ENCODE measurements around the gene MORN3. TPM values are rescaled to one million over a fixed set of nuclear protein-coding genes. Genes with fewer than 3 reads are reported as not detected.
"Not testable (repeated sequence)": the region's sequence is repeated elsewhere in the genome, so short reads cannot be mapped to it uniquely, and the experiment has no call there.

Gene MORN3
- total RNA-seq, 1 experiment from 2014 or later: 0.23 TPM

- DNase-seq (ENCODE audit: low spot score): not testable (repeated sequence)
These were observed 23.3 kb upstream of the MORN3 start for GRCh38 chr12:121692744-121693143.

DNA sequence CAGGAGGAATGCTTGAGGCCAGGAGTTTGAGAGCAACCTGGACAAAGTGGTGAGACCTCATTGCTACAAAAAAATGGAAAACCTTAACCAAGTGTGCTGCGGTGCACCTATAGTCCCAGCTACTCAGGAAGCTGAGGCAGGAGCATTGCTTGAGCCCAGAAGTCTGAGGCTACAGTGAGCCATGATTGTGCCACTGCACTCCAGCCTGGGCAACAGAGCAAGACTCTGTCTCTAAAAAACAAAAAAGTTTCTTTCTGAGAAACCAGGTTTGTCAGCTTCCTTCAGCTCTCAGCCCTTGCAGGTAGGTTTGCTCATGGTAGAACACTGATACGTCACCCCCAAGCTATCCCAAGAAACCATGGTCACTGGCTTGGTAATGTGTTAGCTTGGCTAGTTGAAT is 20.0 kb upstream of the MORN3 start:
- DNase-seq (ENCODE audit: low spot score): no peak

GRCh38 chr12:121688966-121689365 is 19.5 kb upstream of the MORN3 start:
- no peak for DNase-seq (ENCODE audit: low spot score)

GRCh38 chr12:121679661-121680197 is 10.3 kb upstream of the MORN3 start:
- not testable (repeated sequence) for DNase-seq (ENCODE audit: low spot score)

GRCh38 chr12:121678716-121679300 is 9.4 kb upstream of the MORN3 start:
- DNase-seq (ENCODE audit: low spot score): no peak

DNA sequence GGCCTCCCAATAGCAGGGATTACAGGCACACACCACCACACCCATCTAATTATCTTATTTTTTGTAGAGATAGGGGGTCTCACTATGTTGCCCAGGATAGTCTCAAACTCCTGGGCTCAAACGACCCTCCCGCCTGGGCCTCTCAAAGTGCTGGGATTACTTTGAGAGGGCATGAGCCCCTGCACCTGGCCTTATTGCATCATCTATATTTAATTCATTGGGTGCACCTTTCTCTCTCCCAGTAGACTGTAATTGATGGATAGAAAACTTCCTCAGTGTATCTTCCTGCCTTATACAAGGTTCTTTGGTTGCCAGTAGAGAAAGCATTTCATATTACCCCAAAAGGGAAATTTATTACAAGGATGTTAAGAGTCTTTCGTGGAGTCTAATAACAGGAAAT is 8.9 kb upstream of the MORN3 start:
- DNase-seq (ENCODE audit: low spot score): no peak

GRCh38 chr12:121676190-121676589 is 6.7 kb upstream of the MORN3 start:
- DNase-seq (ENCODE audit: low spot score): no peak

DNA sequence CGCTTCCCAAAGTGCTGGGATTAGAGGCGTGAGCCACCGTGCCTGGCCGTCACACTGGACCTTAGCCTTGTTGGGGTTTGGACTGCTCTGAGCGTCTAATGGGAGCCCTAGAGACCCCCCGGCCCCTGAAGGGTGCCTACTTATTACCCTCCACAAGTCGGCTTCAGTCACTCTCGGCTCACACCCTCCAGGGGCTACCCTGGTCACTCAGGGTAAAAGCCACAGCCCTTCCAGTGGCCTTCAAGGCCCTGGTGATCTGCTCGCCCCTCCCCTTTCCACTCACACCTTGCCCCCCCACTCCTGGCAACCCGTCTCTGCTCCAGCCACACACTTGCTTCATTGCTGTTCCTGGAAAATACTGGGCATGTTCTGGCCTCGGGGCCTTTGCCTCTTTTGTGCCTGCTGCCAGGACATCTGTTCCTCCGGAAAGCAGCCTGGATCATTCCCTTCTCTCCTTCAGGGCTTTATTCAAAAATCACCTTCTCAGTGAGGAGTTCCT is 3.6 kb upstream of the MORN3 start:
- no peak for DNase-seq (ENCODE audit: low spot score)

DNA sequence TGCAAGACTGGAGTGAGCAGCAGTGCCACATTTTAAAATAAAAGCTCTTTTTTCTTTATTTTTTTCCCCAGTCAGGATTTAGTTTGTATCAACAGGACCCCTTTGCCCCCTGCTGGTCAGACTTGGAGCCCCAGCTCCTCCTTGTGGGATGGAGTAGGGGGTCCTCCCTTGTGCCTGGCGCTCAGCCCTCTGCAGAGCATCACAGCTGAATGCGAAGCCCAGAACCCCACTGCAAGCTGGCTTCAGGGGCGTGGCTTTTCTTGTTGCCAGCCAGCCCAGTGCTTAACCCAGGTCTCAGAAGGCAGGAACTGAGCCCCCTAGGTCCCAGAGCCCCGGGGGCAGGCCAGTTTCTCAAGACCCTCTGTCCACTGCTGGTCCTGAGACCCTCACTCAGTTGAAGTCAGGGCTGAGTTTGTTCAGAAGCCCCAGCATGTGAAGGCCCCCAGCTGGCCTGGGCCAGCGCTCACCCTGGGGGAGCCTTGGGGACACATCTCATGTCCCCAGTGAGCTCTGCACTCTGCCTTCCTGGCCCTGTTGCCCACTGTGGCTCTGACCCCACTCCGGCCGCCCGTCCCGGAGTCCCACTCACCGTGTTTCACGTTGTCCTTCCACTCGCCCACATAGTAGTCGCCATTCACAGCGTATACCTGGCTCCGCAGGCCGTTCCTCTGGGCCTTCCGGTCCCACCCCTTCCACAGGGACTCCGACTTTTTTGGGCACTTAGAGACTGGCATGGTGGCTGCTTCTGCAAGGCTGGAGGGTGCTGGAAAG is 519 bp downstream of the MORN3 start:
- no peak for DNase-seq (ENCODE audit: low spot score)

- not testable (repeated sequence) for DNase-seq (ENCODE audit: low spot score)
These were observed 2.6 kb downstream of the MORN3 start for GRCh38 chr12:121666829-121667228.

DNA sequence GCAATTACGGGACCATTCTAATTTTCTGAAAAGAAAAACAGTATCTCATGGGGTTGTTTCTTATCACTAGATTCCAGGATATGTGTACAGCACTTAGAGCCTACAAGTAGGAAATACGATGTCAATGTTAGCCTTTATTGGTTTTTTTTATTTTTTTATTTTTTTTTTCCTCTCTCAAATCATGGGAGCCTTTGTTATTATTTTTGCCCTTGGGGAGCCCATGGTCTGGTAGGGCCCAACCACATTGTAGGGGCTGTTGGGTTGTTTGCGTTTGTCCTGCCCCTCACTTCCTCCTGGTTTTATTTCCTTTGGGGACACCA is 5.9 kb downstream of the MORN3 start:
- DNase-seq (ENCODE audit: low spot score): no peak

GRCh38 chr12:121661353-121662105 is 7.9 kb downstream of the MORN3 start:
- not testable (repeated sequence) for DNase-seq (ENCODE audit: low spot score)

DNA sequence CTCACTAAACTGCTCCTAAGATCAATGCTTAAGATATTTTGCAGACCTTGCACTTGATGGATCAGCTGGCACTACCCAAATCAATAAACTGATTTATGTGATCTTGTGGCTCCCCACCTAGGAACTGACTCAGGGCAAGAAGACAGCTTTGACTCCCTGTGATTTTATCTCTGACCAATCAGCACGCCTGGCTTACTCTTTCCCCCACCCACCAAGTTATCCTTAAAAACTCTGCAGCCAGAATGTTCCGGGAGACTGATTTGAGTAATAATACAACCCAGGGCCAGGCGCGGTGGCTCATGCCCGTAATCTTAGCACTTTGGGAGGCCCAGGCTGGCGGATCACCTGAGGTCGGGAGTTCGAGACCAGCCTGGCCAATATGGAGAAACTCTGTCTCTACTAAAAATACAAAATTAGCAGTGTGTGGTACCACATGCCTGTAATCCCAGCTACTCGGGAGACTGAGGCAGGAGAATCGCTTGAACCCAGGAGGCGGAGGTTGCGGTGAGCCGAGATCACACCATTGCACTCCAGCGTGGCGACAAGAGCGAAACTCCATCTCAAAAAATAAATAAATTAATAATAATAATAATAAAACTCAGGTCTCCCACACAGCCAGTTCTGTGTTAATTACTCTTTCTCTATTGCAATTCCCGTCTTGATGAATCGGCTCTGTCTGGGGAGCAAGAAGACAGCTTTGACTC is 12.0 kb downstream of the MORN3 start:
- no peak for DNase-seq (ENCODE audit: low spot score)

DNA sequence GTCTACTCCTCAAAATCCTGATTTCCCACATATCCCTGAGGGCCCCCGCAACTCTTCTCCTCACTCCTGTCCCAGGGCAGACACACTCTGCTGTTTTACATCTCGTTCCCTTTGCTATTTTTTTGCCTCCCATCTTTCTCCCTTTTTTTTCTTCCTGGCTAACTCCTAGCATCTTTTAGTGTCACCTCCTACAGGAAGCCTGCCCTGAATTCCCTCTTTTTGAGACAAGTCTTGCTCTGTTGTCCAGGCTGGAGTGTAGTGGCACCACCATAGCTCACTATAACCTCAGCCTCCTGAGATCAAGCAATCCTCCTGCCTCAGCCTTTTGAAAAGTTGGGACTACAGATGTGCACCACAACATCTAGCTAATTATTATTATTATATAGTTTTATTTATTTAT is 13.3 kb downstream of the MORN3 start:
- DNase-seq (ENCODE audit: low spot score): no peak

DNA sequence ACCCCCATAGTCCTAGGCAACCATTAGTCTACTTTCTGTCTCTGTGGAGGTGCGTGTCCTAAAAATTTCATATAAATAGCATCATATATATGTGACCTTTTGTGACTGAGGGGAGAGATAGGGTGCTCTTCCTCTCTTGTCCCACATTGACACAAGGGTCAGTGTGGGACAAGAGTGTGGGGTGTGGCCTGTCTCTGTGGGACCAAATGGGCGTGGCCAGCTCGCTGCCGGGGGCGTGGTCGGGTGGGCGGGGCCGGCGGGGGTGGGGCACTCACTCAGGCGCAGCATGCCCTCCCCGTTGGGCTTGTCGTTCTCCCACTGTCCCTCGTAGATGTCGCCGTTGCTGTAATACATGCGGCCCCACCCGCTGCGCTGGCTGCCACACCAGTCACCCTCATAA is 15.5 kb downstream of the MORN3 start:
- no peak for DNase-seq (ENCODE audit: low spot score)

DNA sequence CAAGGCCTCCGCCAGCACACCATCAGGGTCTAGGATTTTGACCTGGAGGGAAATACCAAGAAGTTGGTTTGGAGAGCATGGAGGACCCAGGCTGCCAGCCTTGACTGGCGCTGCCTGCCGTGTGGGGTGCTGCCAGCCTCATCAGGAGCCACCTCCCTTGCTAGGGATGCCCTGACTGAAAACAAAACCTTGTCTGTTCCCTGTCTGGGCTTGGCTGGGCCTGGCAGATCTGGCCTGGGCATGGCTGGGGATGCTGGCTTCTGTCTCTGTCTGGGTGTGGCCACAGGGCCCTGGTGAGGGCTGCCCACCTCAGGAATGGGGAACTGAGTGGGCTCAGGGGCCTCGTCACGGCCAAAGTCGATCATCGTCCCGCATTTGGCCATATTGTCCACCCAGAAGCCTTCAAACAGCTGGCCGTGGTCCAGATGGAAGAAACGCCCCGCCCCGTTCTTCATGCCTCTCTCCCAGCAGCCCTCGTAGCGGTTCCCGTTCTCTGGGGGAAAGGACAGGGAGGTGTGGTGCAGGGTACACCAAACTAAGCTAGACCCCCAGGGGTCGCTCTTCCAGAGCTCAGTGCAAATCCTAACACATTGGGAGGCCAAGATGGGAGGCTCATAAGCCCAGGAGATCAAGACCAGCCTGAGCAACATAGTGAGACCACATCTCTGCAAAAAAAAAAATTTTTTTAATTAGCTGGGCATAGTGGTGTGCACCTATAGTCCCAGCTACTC is 16.5 kb downstream of the MORN3 start:
- no peak for DNase-seq (ENCODE audit: low spot score)

GRCh38 chr12:121651320-121651719 is 18.1 kb downstream of the MORN3 start:
- DNase-seq (ENCODE audit: low spot score): no peak

DNA sequence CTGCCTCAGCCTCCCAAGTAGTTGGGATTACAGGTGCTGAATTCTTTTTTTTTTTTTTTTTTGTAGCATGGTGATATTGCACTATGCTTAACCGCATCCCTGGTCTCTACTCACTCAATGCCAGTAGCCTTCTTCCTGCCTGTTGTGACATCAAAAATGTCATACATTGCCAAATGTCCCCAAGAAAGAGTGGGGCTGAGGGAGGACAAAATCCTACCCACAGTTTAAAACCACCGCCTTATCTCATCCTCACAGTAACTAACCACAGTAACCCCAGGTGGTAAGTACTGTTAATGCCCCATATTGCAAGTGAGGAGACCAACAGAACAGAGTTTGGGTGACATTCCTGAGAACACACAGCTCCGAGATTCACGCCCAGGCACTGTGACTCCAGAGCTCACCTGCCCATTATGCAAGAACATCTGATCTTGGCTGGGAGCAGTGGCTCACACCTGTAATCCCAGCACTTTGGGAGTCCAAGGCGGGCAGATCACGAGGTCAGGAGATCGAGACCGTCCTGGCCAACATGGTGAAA is 19.6 kb downstream of the MORN3 start:
- no peak for DNase-seq (ENCODE audit: low spot score)

DNA sequence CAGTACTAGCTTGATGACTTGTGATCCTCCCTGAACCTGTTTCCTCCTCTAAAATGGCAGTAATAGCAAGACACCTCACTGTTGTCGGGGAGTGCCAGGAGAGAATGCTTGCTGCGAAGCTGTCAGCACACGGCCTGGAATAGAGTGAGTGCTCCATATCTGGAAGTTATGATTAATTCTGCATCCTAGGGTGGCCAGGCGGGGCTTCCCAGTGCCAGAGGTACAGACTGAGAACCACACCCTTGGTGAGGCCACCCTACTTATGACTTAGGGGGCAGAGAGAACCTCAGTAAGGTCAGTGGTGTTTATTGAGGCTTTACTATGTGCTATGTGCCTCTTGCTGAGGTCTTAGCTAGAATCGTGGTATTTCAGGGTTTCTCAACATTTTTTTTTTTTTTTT is 20.1 kb downstream of the MORN3 start:
- no peak for DNase-seq (ENCODE audit: low spot score)

GRCh38 chr12:121648458-121649028 is 20.9 kb downstream of the MORN3 start:
- DNase-seq (ENCODE audit: low spot score): no peak

DNA sequence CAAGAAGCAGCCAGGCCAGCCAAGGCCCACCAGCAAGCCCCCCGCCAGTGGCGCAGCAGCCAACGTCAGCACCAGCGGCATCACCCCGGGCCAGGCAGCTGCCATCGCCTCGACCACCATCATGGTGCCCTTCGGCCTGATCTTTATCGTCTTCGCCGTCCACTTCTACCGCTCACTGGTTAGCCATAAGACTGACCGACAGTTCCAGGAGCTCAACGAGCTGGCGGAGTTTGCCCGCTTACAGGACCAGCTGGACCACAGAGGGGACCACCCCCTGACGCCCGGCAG is 28.2 kb downstream of the MORN3 start:
- DNase-seq (ENCODE audit: low spot score): no peak

Data from H4 (cell line).